ENCODE results near the gene UBE2J2. TPM values are rescaled to one million over a fixed set of nuclear protein-coding genes. Genes with fewer than 3 reads are reported as not detected.

The UBE2J2 gene
- total and polyA plus RNA-seq, 2 of the 13 experiments (the other 11 are each of a cell fraction or from before 2014, with no cell fraction given), result 25.4 to 29.4 TPM

DNA sequence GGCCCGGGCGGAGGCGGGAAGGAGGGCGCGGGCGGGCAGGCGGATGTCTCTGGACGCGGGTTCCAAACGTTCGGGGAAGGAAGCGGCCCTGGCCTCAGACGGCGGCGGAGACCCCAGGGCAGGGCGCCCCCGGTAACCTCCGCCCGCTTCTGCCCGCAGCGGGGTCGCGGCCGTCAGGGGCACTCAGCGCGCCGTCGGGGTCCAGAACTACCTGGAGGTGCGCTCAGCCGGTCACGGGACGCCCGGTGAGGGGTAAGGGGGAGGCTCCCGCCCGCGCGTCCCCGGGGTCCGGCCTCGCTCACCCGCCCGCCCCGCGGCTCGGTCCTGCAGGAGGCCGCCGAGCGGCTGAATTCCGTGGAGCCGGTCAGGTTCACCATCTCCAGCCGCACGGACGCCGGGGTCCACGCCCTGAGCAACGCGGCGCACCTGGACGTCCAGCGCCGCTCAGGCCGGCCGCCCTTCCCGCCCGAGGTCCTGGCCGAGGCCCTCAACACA lies 35.1 kb upstream of the UBE2J2 start (continued):
- TF ChIP-seq, protein P1, sequence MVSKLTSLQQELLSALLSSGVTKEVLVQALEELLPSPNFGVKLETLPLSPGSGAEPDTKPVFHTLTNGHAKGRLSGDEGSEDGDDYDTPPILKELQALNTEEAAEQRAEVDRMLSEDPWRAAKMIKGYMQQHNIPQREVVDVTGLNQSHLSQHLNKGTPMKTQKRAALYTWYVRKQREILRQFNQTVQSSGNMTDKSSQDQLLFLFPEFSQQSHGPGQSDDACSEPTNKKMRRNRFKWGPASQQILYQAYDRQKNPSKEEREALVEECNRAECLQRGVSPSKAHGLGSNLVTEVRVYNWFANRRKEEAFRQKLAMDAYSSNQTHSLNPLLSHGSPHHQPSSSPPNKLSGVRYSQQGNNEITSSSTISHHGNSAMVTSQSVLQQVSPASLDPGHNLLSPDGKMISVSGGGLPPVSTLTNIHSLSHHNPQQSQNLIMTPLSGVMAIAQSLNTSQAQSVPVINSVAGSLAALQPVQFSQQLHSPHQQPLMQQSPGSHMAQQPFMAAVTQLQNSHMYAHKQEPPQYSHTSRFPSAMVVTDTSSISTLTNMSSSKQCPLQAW (CRISPR knock-in tag; IDR thresholded peaks at IDR 0.05), result no peak
- TF ChIP-seq, protein P2, sequence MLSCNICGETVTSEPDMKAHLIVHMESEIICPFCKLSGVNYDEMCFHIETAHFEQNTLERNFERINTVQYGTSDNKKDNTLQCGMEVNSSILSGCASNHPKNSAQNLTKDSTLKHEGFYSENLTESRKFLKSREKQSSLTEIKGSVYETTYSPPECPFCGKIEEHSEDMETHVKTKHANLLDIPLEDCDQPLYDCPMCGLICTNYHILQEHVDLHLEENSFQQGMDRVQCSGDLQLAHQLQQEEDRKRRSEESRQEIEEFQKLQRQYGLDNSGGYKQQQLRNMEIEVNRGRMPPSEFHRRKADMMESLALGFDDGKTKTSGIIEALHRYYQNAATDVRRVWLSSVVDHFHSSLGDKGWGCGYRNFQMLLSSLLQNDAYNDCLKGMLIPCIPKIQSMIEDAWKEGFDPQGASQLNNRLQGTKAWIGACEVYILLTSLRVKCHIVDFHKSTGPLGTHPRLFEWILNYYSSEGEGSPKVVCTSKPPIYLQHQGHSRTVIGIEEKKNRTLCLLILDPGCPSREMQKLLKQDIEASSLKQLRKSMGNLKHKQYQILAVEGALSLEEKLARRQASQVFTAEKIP (CRISPR knock-in tag; IDR thresholded peaks at IDR 0.05; ENCODE audit: borderline replicate concordance), result no peak
- TF ChIP-seq SRY (CRISPR knock-in tag; IDR thresholded peaks at IDR 0.05) (peak; percentile 34; the same call in 1 of the 2 replicates), KLF15 (CRISPR knock-in tag; IDR thresholded peaks at IDR 0.05; ENCODE audit: borderline replicate concordance) (no peak), ZIK1 (CRISPR knock-in tag; IDR thresholded peaks at IDR 0.05; ENCODE audit: borderline replicate concordance, low read depth) (no peak), BRD4 (CRISPR knock-in tag; IDR thresholded peaks at IDR 0.05) (no peak), SMAD1 (CRISPR knock-in tag; IDR thresholded peaks at IDR 0.05; ENCODE audit: borderline replicate concordance, low read depth) (no peak), ZNF207 (IDR thresholded peaks at IDR 0.05; ENCODE audit: borderline replicate concordance) (no peak), SMC3 (IDR thresholded peaks at IDR 0.05; ENCODE audit: low read length) (no peak), ZNF556 (CRISPR knock-in tag; IDR thresholded peaks at IDR 0.05; ENCODE audit: borderline replicate concordance) (no peak), PCBP1 (IDR thresholded peaks at IDR 0.05; ENCODE audit: borderline replicate concordance, low read depth, low read length) (no peak), MAFF (IDR thresholded peaks at IDR 0.05; ENCODE audit: low read depth, low read length) (no peak), ZNF790 (CRISPR knock-in tag; IDR thresholded peaks at IDR 0.05; ENCODE audit: borderline replicate concordance) (peak; percentile 91), ETV5 (CRISPR knock-in tag; IDR thresholded peaks at IDR 0.05; ENCODE audit: borderline replicate concordance) (no peak)
- TF ChIP-seq, protein P3, sequence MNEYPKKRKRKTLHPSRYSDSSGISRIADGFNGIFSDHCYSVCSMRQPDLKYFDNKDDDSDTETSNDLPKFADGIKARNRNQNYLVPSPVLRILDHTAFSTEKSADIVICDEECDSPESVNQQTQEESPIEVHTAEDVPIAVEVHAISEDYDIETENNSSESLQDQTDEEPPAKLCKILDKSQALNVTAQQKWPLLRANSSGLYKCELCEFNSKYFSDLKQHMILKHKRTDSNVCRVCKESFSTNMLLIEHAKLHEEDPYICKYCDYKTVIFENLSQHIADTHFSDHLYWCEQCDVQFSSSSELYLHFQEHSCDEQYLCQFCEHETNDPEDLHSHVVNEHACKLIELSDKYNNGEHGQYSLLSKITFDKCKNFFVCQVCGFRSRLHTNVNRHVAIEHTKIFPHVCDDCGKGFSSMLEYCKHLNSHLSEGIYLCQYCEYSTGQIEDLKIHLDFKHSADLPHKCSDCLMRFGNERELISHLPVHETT (CRISPR knock-in tag; conservative IDR thresholded peaks at IDR 0.05), result no peak
- TF ChIP-seq, protein P4, sequence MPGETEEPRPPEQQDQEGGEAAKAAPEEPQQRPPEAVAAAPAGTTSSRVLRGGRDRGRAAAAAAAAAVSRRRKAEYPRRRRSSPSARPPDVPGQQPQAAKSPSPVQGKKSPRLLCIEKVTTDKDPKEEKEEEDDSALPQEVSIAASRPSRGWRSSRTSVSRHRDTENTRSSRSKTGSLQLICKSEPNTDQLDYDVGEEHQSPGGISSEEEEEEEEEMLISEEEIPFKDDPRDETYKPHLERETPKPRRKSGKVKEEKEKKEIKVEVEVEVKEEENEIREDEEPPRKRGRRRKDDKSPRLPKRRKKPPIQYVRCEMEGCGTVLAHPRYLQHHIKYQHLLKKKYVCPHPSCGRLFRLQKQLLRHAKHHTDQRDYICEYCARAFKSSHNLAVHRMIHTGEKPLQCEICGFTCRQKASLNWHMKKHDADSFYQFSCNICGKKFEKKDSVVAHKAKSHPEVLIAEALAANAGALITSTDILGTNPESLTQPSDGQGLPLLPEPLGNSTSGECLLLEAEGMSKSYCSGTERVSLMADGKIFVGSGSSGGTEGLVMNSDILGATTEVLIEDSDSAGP (CRISPR knock-in tag; IDR thresholded peaks at IDR 0.05; ENCODE audit: borderline replicate concordance), result no peak
- TF ChIP-seq, protein P5, sequence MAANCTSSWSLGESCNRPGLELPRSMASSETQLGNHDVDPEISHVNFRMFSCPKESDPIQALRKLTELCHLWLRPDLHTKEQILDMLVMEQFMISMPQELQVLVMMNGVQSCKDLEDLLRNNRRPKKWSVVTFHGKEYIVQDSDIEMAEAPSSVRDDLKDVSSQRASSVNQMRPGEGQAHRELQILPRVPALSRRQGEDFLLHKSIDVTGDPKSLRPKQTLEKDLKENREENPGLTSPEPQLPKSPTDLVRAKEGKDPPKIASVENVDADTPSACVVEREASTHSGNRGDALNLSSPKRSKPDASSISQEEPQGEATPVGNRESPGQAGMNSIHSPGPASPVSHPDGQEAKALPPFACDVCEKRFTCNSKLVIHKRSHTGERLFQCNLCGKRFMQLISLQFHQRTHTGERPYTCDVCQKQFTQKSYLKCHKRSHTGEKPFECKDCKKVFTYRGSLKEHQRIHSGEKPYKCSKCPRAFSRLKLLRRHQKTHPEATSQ (CRISPR knock-in tag; IDR thresholded peaks at IDR 0.05; ENCODE audit: borderline replicate concordance), result no peak
- TF ChIP-seq, protein P6, sequence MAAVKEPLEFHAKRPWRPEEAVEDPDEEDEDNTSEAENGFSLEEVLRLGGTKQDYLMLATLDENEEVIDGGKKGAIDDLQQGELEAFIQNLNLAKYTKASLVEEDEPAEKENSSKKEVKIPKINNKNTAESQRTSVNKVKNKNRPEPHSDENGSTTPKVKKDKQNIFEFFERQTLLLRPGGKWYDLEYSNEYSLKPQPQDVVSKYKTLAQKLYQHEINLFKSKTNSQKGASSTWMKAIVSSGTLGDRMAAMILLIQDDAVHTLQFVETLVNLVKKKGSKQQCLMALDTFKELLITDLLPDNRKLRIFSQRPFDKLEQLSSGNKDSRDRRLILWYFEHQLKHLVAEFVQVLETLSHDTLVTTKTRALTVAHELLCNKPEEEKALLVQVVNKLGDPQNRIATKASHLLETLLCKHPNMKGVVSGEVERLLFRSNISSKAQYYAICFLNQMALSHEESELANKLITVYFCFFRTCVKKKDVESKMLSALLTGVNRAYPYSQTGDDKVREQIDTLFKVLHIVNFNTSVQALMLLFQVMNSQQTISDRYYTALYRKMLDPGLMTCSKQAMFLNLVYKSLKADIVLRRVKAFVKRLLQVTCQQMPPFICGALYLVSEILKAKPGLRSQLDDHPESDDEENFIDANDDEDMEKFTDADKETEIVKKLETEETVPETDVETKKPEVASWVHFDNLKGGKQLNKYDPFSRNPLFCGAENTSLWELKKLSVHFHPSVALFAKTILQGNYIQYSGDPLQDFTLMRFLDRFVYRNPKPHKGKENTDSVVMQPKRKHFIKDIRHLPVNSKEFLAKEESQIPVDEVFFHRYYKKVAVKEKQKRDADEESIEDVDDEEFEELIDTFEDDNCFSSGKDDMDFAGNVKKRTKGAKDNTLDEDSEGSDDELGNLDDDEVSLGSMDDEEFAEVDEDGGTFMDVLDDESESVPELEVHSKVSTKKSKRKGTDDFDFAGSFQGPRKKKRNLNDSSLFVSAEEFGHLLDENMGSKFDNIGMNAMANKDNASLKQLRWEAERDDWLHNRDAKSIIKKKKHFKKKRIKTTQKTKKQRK (IDR thresholded peaks at IDR 0.05; ENCODE audit: low read length), result no peak

Data from HepG2 (cell line).